ENCODE measurements around the gene CKLF. TPM values are rescaled to one million over a fixed set of nuclear protein-coding genes. Genes with fewer than 3 reads are reported as not detected.

The CKLF gene
- total RNA-seq, 2 donors from 2014 or later: 23.4 to 39.8 TPM

- TF ChIP-seq CTCF (IDR thresholded peaks at IDR 0.05): no peak
- H3K27me3 ChIP-seq (replicated peaks; ENCODE audit: insufficient read depth): no peaks in the 10 kb centered on the region
- H3K36me3 ChIP-seq: no peaks in the 10 kb centered on the region
- no peak for ATAC-seq (ENCODE audit: insufficient number of reproducible peaks, low FRiP score, low read depth)
- no peak overlapping the region for H3K27ac ChIP-seq
- H3K4me1 ChIP-seq (ENCODE audit: control insufficient read depth in 1 of 2, low read depth in 2 of 2): peaks cover 10 to 48% of the 10 kb centered on the region in 2 donors
- no peaks in the 10 kb centered on the region for H3K9me3 ChIP-seq
- H3K4me3 ChIP-seq: no peak overlapping the region
- no peak for DNase-seq (ENCODE audit: low spot score)
Observed at GRCh38 chr16:66554495-66554894, 2.1 kb downstream of the CKLF start.

GRCh38 chr16:66560107-66560506, 7.7 kb downstream of the CKLF start:
- Histone ChIP-seq H3K27ac (no peak overlapping the region), H3K4me3 (no peak overlapping the region), H3K9me3 (no peaks in the 10 kb centered on the region), H3K36me3 (no peaks in the 10 kb centered on the region), H3K4me1 (ENCODE audit: control insufficient read depth in 1 of 2, low read depth in 2 of 2) (peaks cover 3 to 10% of the 10 kb centered on the region in 2 donors), H3K27me3 (replicated peaks; ENCODE audit: insufficient read depth) (no peaks in the 10 kb centered on the region)
- no peak for ATAC-seq (ENCODE audit: insufficient number of reproducible peaks, low FRiP score, low read depth)
- no peak for DNase-seq (ENCODE audit: low spot score)
- TF ChIP-seq CTCF (IDR thresholded peaks at IDR 0.05): no peak

DNA sequence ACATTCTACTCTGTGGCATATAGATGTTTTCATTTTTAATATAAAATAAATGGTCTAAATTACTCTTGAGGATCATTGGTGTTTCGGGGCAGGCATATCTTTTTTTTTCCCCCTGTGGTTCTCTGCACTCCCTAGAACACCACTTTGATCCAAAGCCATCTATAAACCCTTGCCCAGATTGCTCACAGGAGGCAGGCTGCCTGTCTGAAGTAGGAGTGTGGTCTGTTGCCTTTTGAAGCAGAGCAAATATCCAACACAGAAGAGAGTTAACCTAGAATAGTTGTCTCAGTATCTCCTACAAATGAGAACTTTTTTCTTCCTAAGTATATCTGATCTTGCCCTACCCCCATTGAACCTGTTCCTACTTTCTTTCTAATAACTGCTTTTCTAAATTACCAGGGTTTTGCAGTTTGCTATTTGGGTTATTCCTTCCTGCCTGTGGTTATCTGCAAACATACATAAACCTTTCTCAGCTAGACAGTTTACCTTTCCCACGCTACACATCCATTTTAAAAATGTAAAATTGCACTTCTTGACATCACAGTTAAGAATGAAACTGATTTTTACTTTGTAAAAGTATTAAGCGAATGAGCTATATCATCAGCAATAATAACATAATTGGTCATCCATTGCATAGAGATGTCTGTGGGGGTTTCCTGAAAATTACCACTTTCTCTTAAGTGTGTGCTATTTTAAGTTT, 9.2 kb downstream of the CKLF start:
- Histone ChIP-seq H3K9me3 (no peaks in the 10 kb centered on the region), H3K36me3 (no peaks in the 10 kb centered on the region), H3K4me1 (ENCODE audit: control insufficient read depth in 1 of 2, low read depth in 2 of 2) (peaks cover 0 to 6% of the 10 kb centered on the region in 2 donors), H3K4me3 (no peak overlapping the region), H3K27me3 (replicated peaks; ENCODE audit: insufficient read depth) (no peaks in the 10 kb centered on the region), H3K27ac (no peak overlapping the region)
- ATAC-seq (ENCODE audit: insufficient number of reproducible peaks, low FRiP score, low read depth): no peak
- DNase-seq (ENCODE audit: low spot score): no peak
- no peak for TF ChIP-seq CTCF (IDR thresholded peaks at IDR 0.05)

GRCh38 chr16:66562409-66562808, 10.0 kb downstream of the CKLF start:
- H3K9me3 ChIP-seq: no peaks in the 10 kb centered on the region
- no peak for TF ChIP-seq CTCF (IDR thresholded peaks at IDR 0.05)
- H3K4me3 ChIP-seq: no peak overlapping the region
- ATAC-seq (ENCODE audit: insufficient number of reproducible peaks, low FRiP score, low read depth) (no peak), DNase-seq (ENCODE audit: low spot score) (no peak)
- H3K27me3 ChIP-seq (replicated peaks; ENCODE audit: insufficient read depth): no peaks in the 10 kb centered on the region
- no peak overlapping the region for H3K27ac ChIP-seq
- no peaks in the 10 kb centered on the region for H3K4me1 ChIP-seq (ENCODE audit: control insufficient read depth in 1 of 2, low read depth in 2 of 2)
- H3K36me3 ChIP-seq: no peaks in the 10 kb centered on the region

- Histone ChIP-seq H3K27ac (no peak overlapping the region), H3K4me1 (ENCODE audit: control insufficient read depth in 1 of 2, low read depth in 2 of 2) (no peaks in the 10 kb centered on the region), H3K9me3 (no peaks in the 10 kb centered on the region), H3K36me3 (no peaks in the 10 kb centered on the region), H3K27me3 (replicated peaks; ENCODE audit: insufficient read depth) (no peaks in the 10 kb centered on the region), H3K4me3 (no peak overlapping the region)
- no peak for ATAC-seq (ENCODE audit: insufficient number of reproducible peaks, low FRiP score, low read depth)
- TF ChIP-seq CTCF (IDR thresholded peaks at IDR 0.05): no peak
- no peak for DNase-seq (ENCODE audit: low spot score)
Observed at GRCh38 chr16:66562986-66563385, 10.6 kb downstream of the CKLF start.
